GM19397 (cell line): ENCODE results near the gene FCMR.

Experiments
- ATAC-seq: cut with Tn5 transposase; IDR thresholded peaks from one replicate; pipeline ENCODE4 v1.9.1; 2021; ENCODE audit warnings: mild to moderate bottlenecking, moderate library complexity; ENCODE audit not compliant: unreplicated experiment

FCMR gene

DNA sequence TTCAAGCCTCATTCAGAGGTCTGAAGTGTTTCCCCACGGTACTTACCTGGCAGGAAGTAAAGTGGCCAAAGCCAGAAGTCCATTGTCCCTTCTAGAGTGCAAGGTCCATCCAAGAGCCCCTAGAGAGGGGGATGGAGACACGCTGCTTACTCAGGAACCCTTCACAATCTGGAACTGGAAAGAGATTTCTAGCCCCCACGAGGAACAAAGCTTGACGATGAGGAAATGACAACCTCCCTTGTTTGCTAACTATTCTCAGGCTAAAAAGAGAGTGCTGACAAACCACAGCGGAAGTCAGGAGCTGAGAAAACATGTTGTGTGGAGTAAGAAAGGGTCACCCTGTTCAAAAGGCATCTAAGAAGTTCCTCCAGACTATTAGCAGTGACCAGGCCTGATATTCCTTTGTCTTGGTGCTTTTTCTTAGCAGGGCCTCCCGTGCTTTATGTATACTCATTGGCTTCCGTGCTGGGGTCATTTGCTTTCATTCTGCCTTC lies at the start of gene FCMR:
Gene FCMR, minus strand, starts transcription at position 170 of the 494 bp plus-strand sequence. Its CDS starts 87 bp downstream, at position 83.
- no peak for ATAC-seq

GRCh38 chr1:206971029-206971655 lies 49.4 kb upstream of the FCMR start:
- no peak for ATAC-seq

DNA sequence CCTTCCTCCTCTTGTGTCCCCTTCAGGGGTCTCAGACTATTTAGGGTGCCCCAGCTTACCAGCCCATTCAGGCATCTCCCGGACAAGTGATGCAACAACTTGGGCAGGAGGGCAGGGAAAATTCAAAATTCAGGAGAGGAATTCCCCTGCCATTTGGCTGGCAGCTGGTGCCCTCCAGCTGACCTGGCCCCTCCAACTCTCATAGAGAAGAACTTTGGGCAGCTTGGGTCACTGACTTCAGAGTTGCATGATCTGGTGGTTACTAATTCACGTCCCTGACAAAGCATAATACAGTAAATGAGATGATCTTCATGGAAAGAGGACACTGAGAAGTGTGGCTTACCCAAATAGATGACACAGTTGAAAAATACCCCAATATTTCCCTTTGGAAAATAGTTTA lies 48.7 kb upstream of the FCMR start, which contains the start of gene FCAMR:
Gene FCAMR, minus strand, starts transcription at position 15 of the 400 bp plus-strand sequence. CDS start 335 bp downstream, outside the sequence.
- no peak for ATAC-seq

- ATAC-seq: no peak
Observed at GRCh38 chr1:206969090-206969489, 47.3 kb upstream of the FCMR start.

GRCh38 chr1:206967096-206967849 lies 45.5 kb upstream of the FCMR start:
- ATAC-seq: peak; percentile 45

DNA sequence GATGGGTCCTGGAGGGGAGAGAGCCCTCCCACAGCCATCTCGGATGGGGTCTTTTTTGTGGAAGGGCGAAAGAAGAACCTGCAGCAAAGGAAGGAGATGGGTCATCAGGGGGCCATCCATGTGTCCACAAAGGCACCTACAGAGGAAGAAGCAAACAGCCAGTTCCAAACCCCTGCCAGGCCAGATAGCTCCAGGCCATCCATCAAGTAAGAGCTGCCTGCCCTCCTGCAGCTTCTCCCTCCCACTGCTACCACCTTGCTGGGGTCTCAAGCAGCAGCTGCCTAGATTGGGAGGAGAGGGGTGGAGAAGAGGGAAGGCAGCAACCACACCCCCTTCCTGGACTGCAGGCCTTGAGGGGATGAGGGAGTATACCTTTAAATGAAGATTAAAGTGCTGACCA lies 44.0 kb upstream of the FCMR start:
- ATAC-seq: no peak

DNA sequence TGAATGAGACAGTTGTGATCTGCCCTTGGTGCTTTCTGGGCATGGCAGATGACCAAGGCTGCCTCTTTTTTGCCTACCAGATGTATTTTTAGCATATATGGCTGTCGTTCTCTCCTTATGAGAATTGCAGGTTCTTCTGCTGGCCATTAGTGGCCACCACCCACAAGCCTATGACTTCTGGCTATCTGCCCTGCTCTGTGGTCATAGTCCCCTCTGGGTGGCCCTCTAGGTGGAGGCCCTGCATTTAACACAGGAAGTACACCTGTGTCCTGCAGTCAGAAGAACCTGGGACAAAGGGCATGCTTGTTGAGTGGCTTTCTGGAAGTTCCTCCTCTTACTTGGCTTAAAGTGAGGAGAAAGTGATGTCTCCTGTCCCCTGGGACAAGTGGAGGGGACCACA lies 42.0 kb upstream of the FCMR start:
- no peak for ATAC-seq

DNA sequence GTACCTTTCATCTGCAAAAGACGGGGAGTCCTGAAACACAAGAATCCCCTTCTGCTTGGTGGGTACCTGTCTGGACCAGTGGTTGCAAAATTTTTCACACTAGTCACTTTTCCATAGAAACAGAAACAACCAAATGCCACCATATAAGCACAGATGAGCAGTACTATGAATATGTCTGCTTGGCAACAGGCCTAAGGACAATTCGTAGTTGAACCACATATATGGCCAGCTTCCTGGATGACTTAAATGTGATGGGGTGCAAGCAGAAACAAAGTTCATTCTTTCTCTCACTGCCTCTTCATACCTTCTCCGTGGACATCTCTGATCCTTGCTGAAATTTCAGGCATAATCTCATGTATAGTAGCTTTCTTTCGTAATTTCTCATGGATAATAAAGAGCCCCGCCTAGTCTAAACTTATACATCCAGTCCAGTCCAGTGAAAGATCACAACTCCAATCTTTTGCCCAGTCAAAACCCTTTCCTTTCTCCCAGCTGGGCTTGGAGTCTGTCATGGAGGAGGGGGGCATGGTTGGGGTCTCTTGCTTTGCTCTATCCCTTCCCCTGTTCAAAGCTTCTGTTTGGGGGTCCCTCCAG lies 41.5 kb upstream of the FCMR start:
- no peak for ATAC-seq

DNA sequence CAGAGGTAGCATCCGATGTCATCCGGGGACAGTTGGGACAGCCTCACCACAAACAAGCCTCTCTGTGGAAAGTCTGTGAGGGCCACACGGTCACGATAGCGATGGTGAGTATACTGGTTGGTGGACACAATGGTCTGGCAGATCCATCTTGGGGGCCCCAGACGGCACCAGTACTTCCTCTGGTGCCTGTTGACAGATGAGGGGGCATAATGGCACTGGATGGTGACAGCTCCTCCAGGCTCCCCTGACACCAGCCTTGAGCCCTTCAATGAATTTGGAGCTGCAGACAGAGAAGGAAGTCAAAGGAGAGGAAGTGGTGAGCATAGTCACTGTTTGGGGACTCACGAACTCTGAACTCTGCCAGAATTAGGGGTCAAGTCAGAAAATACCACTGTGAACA lies 40.5 kb upstream of the FCMR start:
- no peak for ATAC-seq

DNA sequence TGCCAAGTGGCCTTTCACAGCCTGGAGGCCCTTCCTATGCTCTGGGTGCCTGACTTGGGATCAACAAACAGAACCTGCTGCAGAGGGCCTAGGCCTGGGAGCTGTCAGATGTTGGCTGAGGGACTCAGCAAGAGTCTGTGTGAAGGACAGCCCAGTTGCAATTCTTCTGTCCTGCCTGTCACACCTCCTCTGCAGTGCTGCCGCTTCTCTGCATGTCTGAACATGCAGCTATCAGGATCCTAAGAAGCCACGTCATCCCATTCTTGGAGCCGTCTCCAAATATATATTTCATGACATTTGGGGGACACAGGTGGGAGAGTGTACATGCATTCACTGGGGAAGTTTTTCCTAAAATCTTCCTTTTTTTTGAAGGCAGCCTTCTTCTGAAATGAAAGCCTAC lies 39.9 kb upstream of the FCMR start:
- no peak for ATAC-seq

DNA sequence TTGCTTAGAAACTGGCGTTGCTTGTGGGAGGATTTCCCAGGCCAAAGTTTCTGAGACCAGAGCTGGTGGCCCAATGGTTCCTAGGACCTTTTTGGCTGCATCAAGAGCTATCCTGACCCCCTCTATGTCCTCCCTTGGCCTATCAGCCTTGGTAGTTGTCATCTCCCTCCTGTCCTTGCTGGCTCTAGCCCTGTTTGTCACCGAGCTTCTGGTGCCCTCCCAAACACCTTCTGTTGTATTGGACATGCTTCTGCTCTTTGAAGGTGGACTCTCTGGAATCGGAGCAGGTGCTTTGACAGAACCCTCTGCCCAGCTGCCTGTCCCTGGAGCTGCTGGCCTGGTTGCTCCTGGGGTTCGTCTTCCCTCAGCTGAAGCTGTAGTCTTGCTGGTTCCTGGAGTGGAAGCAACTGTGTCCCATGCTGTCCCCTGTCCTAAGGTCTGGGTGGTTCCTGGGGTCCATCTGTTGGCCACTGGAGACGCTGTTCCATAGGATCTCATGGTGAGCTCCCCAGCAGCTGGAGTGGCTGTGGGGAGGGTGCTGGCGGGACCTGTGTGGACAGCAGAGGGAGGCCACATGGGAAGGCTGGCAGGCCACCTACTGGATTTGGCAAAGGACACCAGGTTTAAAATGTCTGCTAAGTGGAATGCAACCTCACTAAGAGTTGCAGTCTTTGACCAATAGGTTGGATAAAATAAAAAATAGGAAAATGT lies 39.1 kb upstream of the FCMR start:
- ATAC-seq: no peak

- no peak for ATAC-seq
Observed at GRCh38 chr1:206958144-206958543, 36.4 kb upstream of the FCMR start.

- no peak for ATAC-seq
Observed at GRCh38 chr1:206957639-206958038, 35.9 kb upstream of the FCMR start.

GRCh38 chr1:206955476-206956451 lies 34.0 kb upstream of the FCMR start:
- ATAC-seq: no peak

GRCh38 chr1:206954459-206955342 lies 33.0 kb upstream of the FCMR start:
- ATAC-seq: no peak

- no peak for ATAC-seq
Observed at GRCh38 chr1:206953626-206954025, 31.9 kb upstream of the FCMR start.

DNA sequence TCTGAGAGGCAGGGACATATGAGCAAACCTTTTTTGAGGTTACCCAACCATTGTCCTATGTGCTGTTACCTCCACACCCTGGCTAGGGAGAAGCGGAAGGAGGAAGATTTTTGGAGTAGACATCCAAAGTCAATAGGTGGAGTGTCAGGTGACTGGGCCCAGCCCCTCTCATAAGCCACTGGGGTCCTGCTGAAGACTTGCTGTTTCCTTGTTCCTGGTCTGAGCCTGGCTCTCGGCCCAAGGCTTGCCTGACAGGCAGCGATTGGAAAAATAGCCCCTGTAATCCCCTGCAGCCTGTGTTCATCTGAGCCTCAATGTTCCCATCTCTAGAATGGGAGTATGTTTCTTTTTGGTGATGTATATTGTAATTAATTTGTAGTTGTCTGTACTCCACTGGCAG lies 31.4 kb upstream of the FCMR start:
- ATAC-seq: no peak

- no peak for ATAC-seq
Observed at GRCh38 chr1:206952171-206952570, 30.4 kb upstream of the FCMR start.
